GM21717 (cell line): ENCODE results near the gene MBP.
"Not testable (repeated sequence)": the region's sequence is repeated elsewhere in the genome, so short reads cannot be mapped to it uniquely, and the experiment has no call there.

Experiments used
- ATAC-seq: cut with Tn5 transposase; IDR thresholded peaks from one replicate; pipeline ENCODE4 v1.9.1; 2021; ENCODE audit warnings: mild to moderate bottlenecking, moderate library complexity; ENCODE audit not compliant: unreplicated experiment

The MBP gene

DNA sequence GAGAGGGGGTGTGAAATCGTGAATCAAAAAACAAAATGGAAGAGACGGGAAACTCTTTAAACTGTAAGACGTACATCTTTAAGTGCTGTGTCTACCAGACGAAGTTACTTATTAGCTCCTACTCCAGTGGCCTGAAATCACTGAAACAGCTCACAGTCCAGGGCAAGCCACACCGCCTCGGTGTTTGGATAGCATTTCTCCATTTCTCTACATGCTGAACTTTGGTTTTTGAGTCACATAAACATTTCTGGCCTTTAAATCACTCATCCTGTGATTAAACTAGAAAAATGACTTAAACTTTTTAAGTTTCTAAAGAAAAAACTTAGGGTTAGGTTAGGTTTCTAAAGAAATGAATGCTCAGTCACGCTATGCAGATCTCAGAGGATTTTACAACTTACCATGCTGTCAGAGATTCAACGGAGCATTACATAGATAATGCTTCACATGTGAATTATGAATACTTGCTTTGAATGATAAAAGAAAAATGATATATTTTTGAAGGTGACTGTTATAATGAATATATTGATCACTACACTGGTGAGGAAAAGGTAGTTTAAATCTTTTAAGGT lies 138.4 kb downstream of the MBP start:
- ATAC-seq = no peak

GRCh38 chr18:76993573-76993972 lies 139.0 kb downstream of the MBP start:
- ATAC-seq = no peak

GRCh38 chr18:76993085-76993382 lies 139.5 kb downstream of the MBP start:
- ATAC-seq = no peak

DNA sequence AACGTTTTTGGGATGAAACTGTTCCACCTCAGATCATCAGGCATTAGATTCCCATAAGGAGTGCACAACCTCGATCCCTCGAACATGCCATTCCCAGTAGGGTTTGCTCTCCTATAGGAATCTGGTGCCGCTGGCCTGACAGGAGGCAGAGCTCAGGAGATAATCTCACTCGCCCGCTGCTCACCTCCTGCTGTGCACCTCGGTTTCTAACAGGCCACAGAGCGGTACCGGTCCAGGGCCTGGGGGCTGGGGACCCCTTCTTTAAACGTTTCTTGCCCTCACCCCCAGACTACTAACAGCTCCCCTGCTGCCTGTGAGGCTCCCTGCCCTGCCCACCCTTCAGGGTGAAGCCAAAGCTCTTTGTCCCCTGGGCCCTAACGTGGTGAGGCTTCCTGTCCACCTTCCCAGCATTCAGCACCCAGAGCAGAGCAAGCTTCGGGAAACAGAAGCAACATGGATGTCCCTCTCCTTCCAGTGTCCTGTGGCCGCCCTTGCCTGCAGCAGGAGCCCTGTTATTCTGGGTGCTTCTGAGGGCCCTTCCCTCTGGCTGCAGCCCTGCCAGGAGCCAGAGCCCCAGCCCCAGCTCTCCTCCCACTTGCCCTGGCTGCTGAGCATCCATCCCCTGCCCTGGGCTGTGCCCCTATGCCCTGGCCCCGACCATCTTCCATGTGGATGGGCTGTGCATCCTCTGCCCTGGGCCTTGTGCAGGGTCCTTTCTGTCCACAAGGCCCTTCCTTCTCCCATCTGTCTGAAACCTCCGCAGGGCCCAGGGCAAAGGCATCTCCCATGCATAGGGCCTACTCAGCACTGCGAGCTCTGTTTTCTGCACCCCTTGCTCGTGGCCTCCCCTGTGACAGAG lies 140.1 kb downstream of the MBP start:
- ATAC-seq = no peak

DNA sequence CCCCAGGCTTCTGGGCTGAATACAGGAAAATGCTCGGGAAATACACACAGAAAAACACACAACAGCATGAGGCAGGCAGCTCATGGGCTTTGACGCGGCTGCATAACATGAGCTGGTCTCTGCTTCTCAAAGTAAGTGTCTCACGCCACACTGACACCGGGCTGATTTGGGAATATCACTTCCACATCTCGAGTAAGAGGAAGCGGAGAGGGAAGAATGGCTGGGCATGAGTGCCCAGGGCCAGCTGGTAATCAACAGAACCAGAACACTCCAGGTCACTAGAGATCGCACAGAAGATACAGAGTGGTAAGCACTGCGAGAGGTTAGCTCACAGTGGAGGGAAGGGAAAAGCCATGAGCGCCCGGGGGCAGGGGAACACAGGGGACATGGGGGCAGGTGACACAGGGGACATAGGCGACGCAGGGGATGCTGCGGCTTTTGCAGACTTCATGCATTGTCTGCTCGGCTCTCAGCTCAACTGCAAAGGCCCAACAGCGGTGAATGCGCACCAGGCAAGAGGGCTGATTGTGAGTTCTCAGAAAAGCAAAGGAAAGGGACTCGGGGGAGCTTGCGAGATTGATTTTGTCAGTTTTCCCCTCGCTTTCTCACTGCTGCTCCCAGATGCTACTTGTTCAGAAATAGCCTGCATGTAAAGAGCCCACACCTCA lies 141.4 kb downstream of the MBP start:
- ATAC-seq = no peak

GRCh38 chr18:76990343-76991020 lies 142.1 kb downstream of the MBP start:
- not testable (repeated sequence) for ATAC-seq

DNA sequence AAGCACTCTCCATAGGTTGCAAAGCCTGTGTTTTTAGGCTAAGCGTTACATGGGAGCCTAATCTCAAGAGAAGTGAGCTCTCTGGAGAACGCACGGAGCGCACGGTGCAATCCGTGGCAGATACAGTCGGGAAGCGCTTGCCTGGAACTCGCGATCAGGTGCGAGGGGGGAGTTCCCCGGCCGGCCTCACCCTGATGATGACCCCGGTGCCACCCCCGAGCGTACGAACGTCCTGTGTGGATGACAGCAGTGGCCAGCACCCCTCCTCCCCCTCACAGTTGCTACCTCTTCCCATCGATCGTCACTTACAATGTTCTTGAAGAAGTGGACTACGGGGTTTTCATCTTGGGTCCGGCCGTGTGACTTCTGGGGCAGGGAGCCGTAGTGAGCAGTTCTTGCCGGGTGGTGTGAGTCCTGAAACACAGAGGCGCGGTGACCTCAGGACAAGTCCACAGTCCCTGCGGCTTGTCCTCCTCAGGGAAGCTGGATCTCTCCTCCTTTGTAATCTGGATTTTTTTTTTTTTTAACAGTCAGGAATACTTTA lies 142.9 kb downstream of the MBP start:
- ATAC-seq = no peak

- ATAC-seq = no peak
Observed at GRCh38 chr18:76988827-76989646, 143.5 kb downstream of the MBP start.

GRCh38 chr18:76988031-76988826 lies 144.4 kb downstream of the MBP start:
- ATAC-seq = no peak

DNA sequence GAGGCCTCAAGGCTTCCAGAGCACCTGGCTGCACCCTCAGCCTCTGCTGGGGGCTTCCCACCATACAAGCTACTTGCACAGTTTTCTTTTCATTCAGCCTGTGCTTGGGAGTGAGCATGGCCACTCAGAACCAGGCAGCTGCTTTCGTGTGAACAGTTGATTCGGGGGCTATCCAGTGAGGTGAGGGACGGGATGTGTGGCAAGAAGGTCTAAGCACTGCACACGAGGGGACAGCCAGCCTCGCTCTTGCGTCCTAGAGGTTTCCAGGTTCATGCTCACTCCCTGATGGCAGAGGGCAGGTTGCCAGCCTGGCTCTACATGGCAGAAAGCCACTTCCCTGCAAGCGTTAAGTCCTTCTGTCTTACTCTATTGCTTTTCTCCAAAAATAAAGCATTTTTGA lies 146.2 kb downstream of the MBP start:
- no peak for ATAC-seq

DNA sequence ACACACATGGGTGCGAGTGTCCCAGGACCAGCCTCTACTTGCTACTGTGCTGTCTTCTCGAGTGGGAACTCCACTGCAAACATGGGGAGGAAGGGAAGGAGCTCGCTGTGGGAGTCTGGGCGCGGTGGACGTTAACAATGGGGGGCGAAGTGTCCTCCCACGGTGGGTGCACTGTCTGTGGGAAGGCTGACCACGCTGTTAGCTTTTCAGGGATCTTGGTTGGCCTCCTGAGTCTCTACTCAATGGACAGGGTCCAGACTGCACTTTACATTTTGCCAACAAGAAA lies 146.7 kb downstream of the MBP start:
- no peak for ATAC-seq

GRCh38 chr18:76985156-76985950 lies 147.2 kb downstream of the MBP start:
- ATAC-seq = no peak

GRCh38 chr18:76984193-76985155 lies 148.1 kb downstream of the MBP start:
- ATAC-seq = no peak

- ATAC-seq = peak; percentile 1
Observed at GRCh38 chr18:76983613-76984051, 149.0 kb downstream of the MBP start.

DNA sequence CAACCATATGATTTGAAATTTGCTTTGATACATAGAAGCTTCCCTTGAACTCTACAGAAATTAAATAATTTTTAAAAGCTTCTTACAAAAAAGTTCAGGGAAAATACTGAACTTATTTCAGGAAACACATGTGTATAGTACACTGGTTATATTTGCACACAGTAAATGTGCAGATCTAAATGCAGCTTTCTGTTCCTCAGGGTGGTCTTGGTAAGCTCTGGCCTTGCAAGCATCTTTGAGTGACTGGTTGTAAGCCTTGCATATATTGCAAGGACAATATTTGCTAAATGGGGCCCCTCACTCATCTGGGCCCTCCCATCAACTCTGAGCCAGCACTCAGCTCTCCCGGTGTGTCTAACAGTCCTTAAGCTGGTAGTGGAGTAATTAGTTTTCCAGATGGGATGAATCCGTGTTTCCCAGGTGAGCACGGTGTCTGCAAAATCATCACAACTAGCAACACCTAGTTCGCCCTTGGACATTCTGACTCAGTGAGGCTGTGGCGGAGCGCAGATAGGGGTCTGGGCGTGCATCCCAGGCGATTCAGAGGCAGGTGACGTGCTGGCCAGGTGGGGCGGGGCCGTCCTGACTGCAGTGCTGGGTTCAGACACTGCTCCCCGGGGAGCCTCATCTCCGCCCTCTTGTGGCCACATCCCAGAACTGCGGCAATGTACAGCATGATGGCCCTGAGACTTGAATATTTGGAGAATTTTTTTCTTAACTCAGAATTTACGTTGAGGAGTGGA lies 149.6 kb downstream of the MBP start:
- ATAC-seq = peak; percentile 76

GRCh38 chr18:76982038-76982437 lies 150.5 kb downstream of the MBP start:
- ATAC-seq = no peak

DNA sequence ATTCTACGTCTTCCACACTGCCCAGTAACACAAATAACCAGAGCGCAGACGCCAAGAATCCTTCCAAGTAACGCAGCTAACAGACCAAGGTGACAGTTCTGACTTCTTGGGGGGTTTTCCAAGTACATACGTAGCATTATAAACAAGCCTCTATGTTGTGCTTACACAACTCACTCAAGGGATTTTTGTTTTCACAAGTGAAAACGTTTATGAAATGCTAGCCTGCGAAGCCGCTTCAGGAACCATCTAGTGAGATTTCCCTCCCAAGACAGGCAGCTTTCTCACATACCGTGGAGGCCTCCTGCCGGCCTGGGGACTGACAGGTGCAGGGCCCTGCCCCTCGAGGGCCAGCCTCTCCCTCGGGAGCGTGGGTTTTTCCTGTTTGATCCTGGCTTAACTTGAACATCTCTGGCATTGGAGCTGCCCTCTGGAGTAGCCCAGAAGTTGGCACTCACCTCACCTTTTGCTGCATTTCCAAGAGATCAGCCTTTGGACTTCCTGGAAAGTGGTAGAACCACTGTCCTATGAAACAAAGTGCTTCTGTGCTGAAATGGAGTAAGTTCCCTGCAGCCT lies 151.1 kb downstream of the MBP start:
- ATAC-seq = peak; percentile 53
